Medulla oblongata (tissue), 1 donor: ENCODE results near the gene FAM120B.

Source experiments
- DNase-seq: peaks from one replicate; pipeline ENCODE4 v3.0.0-alpha.2; 2015; ENCODE audit errors: extremely low spot score

Gene FAM120B

GRCh38 chr6:170271771-170272314 is 34.7 kb upstream of the FAM120B start:
- peak; percentile 65 for DNase-seq

GRCh38 chr6:170272341-170273065 is 34.1 kb upstream of the FAM120B start:
- no peak for DNase-seq

GRCh38 chr6:170273191-170273590 is 33.4 kb upstream of the FAM120B start:
- DNase-seq, result no peak

GRCh38 chr6:170273681-170274080 is 32.9 kb upstream of the FAM120B start:
- no peak for DNase-seq

- DNase-seq, result no peak
These were observed 31.6 kb upstream of the FAM120B start for GRCh38 chr6:170274713-170275560.

GRCh38 chr6:170276369-170277057 is 30.0 kb upstream of the FAM120B start:
- DNase-seq, result no peak

GRCh38 chr6:170277893-170278742 is 28.4 kb upstream of the FAM120B start:
- DNase-seq, result no peak

- DNase-seq, result no peak
These were observed 27.8 kb upstream of the FAM120B start for GRCh38 chr6:170278743-170279094.

- no peak for DNase-seq
These were observed 27.1 kb upstream of the FAM120B start for GRCh38 chr6:170279426-170279825.

- no peak for DNase-seq
These were observed 26.4 kb upstream of the FAM120B start for GRCh38 chr6:170279977-170280688.

GRCh38 chr6:170280689-170281045 is 25.9 kb upstream of the FAM120B start:
- DNase-seq, result no peak

GRCh38 chr6:170281331-170282292 is 24.9 kb upstream of the FAM120B start:
- no peak for DNase-seq

GRCh38 chr6:170282512-170283158 is 23.9 kb upstream of the FAM120B start:
- no peak for DNase-seq

- no peak for DNase-seq
These were observed 23.1 kb upstream of the FAM120B start for GRCh38 chr6:170283212-170284081.

- DNase-seq, result no peak
These were observed 22.3 kb upstream of the FAM120B start for GRCh38 chr6:170284126-170284773.

- no peak for DNase-seq
These were observed 21.6 kb upstream of the FAM120B start for GRCh38 chr6:170284866-170285469.

GRCh38 chr6:170285482-170285881 is 21.1 kb upstream of the FAM120B start:
- DNase-seq, result no peak
